AG09319 (cell line): ENCODE results near the gene MPV17L2.

Source experiments
- DNase-seq: peaks from one replicate; pipeline ENCODE4 v3.0.0-alpha.2; 2010; ENCODE audit warnings: low read depth; ENCODE audit errors: extremely low read depth
- TF ChIP-seq, protein P1 (sequence below): IDR thresholded peaks from 2 replicates; pipeline ENCODE4 v1.5.1; 2011; ENCODE audit warnings: low read depth, mild to moderate bottlenecking, inconsistent platforms, low read length, moderate library complexity

MPV17L2 gene

DNA sequence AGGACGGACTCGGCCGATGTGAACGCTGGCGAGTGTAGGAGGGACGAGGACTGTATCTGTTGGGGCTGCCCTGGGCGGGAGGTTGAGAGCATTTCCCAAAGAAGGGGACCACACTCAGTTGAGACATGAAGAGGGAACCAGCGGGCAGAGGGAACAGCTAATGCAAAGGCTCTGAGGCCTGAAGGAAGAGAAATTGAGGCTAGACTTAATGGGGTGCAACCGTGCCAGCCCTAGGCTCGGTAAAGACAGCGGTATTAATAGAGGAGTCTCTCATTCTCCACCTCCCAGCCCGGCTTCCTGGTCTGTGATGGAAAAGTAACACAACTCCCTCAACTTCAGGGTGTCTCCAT is 1.1 kb downstream of the MPV17L2 start:
- TF ChIP-seq, protein P1, sequence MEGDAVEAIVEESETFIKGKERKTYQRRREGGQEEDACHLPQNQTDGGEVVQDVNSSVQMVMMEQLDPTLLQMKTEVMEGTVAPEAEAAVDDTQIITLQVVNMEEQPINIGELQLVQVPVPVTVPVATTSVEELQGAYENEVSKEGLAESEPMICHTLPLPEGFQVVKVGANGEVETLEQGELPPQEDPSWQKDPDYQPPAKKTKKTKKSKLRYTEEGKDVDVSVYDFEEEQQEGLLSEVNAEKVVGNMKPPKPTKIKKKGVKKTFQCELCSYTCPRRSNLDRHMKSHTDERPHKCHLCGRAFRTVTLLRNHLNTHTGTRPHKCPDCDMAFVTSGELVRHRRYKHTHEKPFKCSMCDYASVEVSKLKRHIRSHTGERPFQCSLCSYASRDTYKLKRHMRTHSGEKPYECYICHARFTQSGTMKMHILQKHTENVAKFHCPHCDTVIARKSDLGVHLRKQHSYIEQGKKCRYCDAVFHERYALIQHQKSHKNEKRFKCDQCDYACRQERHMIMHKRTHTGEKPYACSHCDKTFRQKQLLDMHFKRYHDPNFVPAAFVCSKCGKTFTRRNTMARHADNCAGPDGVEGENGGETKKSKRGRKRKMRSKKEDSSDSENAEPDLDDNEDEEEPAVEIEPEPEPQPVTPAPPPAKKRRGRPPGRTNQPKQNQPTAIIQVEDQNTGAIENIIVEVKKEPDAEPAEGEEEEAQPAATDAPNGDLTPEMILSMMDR = no peak
- DNase-seq = no peak

DNA sequence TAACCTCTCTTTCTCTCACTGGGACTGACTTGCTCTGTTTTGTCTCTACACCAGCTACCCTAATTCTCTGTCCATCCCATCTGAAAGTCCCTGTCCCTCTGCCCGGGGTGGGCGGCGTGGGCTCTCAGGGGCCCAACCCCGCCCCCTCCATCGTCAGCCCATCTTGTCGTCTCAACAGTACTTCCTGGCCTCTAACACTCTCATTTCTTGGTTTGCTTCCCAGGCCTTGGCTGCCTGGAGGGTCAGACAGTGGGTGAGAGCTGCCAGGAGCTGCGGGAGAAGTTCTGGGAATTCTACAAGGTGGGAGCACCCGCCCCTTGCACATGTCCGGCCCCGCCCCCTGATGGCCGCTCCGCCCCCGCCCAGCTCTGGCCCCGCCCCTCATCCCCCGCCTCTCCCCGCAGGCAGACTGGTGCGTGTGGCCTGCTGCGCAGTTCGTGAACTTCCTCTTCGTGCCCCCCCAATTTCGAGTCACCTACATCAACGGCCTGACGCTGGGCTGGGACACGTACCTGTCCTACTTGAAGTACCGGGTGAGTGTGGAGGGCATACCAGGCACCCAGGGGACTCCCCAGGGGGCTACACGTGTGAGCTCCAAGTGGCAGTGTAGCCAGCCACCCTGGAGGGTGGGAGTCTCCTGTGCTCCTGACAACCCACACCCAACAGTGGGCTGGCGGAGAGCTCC is 1.7 kb downstream of the MPV17L2 start:
- TF ChIP-seq, protein P1 = no peak
- no peak for DNase-seq

DNA sequence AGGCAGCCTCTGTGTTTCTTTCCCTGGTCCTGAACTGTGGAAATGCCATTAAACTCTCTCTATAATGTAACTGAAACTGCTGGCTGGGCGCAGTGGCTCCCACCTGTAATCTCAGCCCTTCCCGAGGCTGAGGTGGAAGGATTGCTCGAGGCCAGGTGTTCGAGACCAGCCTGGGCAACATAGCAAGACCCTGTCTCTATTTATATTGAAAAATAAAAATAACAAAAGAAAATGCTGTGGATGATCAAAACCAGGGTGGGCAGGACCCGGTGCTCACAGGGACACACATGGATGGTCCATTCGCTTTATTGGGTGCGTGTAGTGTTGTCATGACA is 3.5 kb downstream of the MPV17L2 start:
- DNase-seq = no peak
- TF ChIP-seq, protein P1 = no peak

DNA sequence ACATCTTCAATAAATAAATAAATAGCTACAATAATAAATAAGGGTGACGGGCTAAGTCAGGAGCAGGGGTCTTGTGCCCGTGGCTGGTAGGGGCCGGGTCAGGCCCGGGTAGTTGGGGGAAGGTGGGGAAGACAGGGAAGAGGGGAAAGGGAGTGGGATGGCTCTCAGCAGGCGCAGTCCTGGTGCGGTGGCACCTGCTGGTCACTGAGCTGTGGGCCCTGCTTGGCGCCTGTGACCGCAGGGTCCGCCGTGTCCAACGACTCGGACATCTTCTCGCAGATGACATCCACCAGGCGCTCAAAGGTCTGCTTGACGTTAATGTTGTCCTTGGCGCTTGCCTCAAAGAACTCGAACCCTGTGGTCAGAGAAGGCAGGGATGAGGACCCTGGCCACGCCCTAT is 4.3 kb downstream of the MPV17L2 start:
- TF ChIP-seq, protein P1 = no peak
- no peak for DNase-seq

DNA sequence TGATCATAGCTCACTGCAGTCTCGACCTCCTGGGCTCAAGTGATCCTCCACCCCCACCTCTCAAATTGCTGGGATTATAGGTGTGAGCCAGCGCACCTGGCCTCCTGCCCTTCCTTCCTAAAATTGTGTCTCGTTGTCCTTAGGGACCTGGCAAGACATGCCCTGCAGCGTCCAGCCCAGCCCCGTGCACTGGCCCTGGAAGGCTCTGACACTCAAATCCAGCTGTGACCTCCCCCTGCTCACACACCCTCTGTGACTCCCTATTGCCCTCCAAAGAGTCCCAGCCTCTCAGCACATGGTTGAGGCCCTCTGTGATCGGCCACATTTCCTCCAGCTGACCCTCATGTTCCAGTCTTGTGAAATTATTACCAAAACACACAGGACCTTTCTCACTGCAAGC is 4.9 kb downstream of the MPV17L2 start:
- DNase-seq = no peak
- TF ChIP-seq, protein P1 = no peak

DNA sequence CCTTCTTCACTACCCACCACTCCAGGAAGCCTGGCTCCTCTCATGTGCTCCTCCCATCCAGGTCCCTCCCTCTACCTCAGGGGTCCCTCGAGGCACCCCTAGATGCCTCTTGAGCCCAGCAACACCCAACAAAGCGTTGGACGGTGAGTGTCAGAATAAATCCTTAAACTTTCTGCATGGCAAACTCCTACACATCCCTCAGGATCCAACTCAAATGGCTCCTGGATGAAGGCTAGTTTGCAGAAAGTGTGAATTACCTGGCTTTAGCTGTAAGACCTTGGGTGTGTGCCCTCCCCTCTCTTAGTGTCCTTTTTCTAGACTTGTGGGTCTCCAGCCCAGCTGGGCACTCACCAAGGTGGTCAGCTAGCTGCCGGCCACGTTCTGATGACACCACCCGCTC is 5.4 kb downstream of the MPV17L2 start:
- TF ChIP-seq, protein P1 = no peak
- DNase-seq = no peak

DNA sequence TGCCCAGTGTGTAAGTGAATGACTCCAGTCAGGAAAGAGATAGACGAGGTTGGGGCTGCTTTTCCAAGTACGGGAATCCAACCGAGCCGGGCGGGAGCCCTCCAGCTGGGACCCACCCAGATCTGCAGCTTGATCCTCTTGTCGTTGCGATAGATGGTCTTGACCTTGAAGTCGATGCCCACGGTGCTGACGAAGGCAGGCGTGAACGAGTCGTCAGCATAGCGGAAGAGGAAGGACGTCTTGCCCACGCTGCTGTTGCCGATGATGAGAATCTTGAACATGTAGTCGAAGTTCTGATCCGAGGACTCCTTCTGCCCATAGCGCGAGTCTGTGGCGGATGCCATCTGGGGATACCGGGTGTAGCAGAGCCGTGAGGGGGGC is 9.4 kb downstream of the MPV17L2 start:
- TF ChIP-seq, protein P1 = no peak
- no peak for DNase-seq
